BLaER1 treated with 17β-estradiol and CSF1 and Interleukin-3, amounts not matched to agents 10 nM and 100 nM (cell line): ENCODE data around the gene SLC22A4.

ENCODE experiments used
- H3K27ac ChIP-seq, 11 experiments: shearing (Covaris generic); formaldehyde crosslinking; 2 replicates each; pipeline ENCODE4 v1.8.1; 2022
- H3K27me3 ChIP-seq, 11 experiments: shearing (Covaris generic); formaldehyde crosslinking; 2 replicates each; pipeline ENCODE4 v1.8.1; 2022
- H3K36me3 ChIP-seq, 11 experiments: shearing (Covaris generic); formaldehyde crosslinking; 2 replicates each; pipeline ENCODE4 v1.8.1; 2022
- H3K4me1 ChIP-seq, 10 experiments: shearing (Covaris generic); formaldehyde crosslinking; 2 replicates each; pipeline ENCODE4 v1.8.1; 2022
- H3K4me2 ChIP-seq, 11 experiments: shearing (Covaris generic); formaldehyde crosslinking; 2 replicates each; pipeline ENCODE4 v1.8.1; 2022
- H3K4me3 ChIP-seq, 10 experiments: shearing (Covaris generic); formaldehyde crosslinking; 2 replicates each; pipeline ENCODE4 v1.8.1; 2022
- H3K9ac ChIP-seq, 11 experiments: shearing (Covaris generic); formaldehyde crosslinking; 2 replicates each; pipeline ENCODE4 v1.8.1; 2022
- H3K9me3 ChIP-seq, 11 experiments: shearing (Covaris generic); formaldehyde crosslinking; replicated peaks in 1 of 11; 2 replicates each; pipeline ENCODE4 v1.8.1; 2022
- H4K20me1 ChIP-seq, 11 experiments: shearing (Covaris generic); formaldehyde crosslinking; 2 replicates each; pipeline ENCODE4 v1.8.1; 2022
- Cebpa-rat ChIP-seq, 11 experiments: shearing (Covaris generic); IDR thresholded peaks; 2 replicates each; pipeline ENCODE4 v1.8.1; 2022

The SLC22A4 gene

GRCh38 chr5:132272311-132273210, 21.6 kb upstream of the SLC22A4 start:
- Histone ChIP-seq H4K20me1 (peaks cover 0 to 14% (median 0%) of the 10 kb centered on the region in 11 experiments; a peak in 2 of 22 replicates), H3K9ac (no peak overlapping the region), H3K4me3 (no peak overlapping the region), H3K4me1 (peaks cover 0 to 22% (median 12%) of the 10 kb centered on the region in 10 experiments; a peak in 9 of 20 replicates), H3K36me3 (no peaks in the 10 kb centered on the region), H3K27ac (no peak overlapping the region), H3K4me2 (peak overlapping the region in 6 of 11 experiments; percentile 46 to 85 (median 70); a peak in 6 of 22 replicates), H3K27me3 (peaks cover 0 to 12% (median 3%) of the 10 kb centered on the region in 11 experiments; a peak in 5 of 22 replicates), H3K9me3 (no peaks in the 10 kb centered on the region)
- TF ChIP-seq Cebpa-rat (IDR thresholded peaks at IDR 0.05), result no peak

DNA sequence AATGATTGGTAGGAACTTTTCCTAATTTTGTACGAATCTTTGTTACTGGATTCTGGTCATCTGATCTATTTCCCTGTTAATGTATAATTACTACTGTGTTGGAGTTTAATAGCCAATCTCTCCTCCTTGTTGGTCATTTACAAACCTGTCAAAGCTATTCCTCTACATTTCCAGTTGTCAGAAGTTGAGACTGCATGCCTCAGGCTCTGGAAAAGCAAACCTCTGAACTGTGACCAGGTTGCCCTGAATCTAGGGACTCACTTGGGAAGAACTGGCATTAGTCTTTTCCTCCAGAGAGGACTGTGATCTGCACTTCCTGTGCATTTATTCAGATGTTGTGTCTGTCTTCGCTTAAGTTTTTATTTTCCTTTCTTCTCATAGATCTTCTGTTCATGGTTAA, 20.6 kb upstream of the SLC22A4 start:
- Histone ChIP-seq H3K27ac (no peak overlapping the region), H3K4me1 (peaks cover 0 to 28% (median 15%) of the 10 kb centered on the region in 10 experiments; a peak in 15 of 20 replicates), H4K20me1 (peaks cover 0 to 14% (median 0%) of the 10 kb centered on the region in 11 experiments; a peak in 2 of 22 replicates), H3K9me3 (no peaks in the 10 kb centered on the region), H3K36me3 (no peaks in the 10 kb centered on the region), H3K4me2 (no peak overlapping the region), H3K9ac (no peak overlapping the region), H3K4me3 (no peak overlapping the region), H3K27me3 (peaks cover 0 to 12% (median 3%) of the 10 kb centered on the region in 11 experiments; a peak in 5 of 22 replicates)
- no peak for TF ChIP-seq Cebpa-rat (IDR thresholded peaks at IDR 0.05)

DNA sequence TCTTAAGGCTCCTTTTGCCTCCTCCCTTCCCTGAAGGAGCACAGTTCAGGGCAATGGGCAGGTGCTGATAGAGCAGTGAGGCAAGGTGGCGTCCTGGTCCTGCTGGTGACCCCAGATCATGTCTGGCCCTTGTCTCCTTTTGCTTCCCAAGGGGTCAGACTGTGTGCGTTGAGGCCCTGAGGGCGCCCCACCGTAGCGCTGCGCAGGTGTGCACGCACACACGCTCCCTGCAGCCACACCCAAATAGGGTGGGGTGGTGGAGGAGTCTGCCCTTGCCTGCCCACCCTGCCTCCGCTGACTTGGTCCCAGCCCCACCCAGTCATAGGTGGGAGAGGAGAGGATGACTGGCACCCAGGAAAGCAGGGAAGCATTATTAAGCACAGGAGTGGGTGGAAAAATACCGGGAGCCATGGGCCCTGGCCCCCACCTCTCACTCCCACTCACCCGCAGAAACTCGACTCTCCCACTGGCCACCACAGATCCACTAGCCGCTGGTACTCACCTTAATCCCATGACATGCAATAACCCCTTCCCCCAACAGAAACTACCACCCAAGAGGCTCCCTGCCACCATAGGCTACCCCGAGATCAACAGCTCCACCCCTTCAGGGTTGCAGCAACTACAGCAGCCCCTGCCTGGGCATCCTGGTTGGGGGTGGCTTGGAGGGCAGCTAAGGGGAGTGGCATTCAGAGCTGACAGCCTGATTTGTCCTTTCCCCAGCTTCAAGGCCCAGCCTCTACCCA, 20.0 kb upstream of the SLC22A4 start:
- peaks cover 0 to 12% (median 3%) of the 10 kb centered on the region in 11 experiments; a peak in 5 of 22 replicates for H3K27me3 ChIP-seq
- peaks cover 0 to 14% (median 0%) of the 10 kb centered on the region in 11 experiments; a peak in 2 of 22 replicates for H4K20me1 ChIP-seq
- H3K27ac ChIP-seq, result no peak overlapping the region
- H3K9ac ChIP-seq, result no peak overlapping the region
- peaks cover 0 to 34% (median 21%) of the 10 kb centered on the region in 10 experiments; a peak in 15 of 20 replicates for H3K4me1 ChIP-seq
- no peak overlapping the region for H3K4me3 ChIP-seq
- H3K4me2 ChIP-seq, result no peak overlapping the region
- TF ChIP-seq Cebpa-rat (IDR thresholded peaks at IDR 0.05), result no peak
- H3K36me3 ChIP-seq, result no peaks in the 10 kb centered on the region
- H3K9me3 ChIP-seq, result no peaks in the 10 kb centered on the region

DNA sequence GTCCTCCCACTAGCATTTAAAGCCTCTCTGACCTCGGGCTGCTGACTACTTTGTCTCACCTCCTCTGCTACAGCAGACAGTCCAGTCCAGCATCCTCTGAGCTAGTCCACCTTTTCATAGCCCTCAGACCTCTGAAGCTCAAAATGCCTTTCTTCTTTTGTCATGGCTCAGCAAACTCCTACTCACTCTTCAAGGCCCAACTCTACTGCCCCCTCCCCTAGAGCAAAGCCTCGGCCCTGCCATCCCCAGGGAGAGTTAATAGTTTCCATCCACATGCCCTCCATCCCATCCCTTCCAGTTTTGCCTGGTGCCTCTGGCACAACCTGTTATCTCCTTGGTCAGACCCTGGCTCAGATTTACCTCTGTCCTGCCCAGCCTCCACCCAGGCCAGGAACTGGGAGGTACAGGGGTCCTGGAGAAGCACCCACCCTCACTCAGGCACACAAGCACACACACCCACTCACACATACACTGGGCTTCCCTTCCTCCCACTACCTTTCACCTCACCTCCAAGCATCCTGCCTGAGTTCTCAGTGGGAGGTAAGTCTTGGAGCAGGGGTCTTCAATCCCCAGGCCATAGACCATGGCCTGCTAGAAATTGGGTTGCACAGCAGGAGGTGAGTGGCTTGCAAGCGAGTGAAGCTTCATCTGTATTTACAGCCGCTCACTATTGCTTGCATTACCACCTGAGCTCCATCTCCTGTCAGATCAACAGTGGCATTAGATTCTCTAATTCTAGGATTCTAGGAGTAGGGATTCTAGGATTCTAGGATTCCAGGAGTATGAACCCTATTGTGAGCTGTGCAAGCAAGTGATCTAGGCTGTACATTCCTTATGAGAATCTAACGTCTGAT, 18.6 kb upstream of the SLC22A4 start:
- peaks cover 0 to 8% (median 0%) of the 10 kb centered on the region in 11 experiments; a peak in 2 of 22 replicates for H4K20me1 ChIP-seq
- H3K4me3 ChIP-seq, result no peak overlapping the region
- H3K27me3 ChIP-seq, result peaks cover 0 to 12% (median 3%) of the 10 kb centered on the region in 11 experiments; a peak in 5 of 22 replicates
- no peak overlapping the region for H3K4me2 ChIP-seq
- H3K9ac ChIP-seq, result no peak overlapping the region
- no peaks in the 10 kb centered on the region for H3K36me3 ChIP-seq
- TF ChIP-seq Cebpa-rat (IDR thresholded peaks at IDR 0.05), result no peak
- peaks cover 0 to 35% (median 25%) of the 10 kb centered on the region in 10 experiments; a peak in 18 of 20 replicates for H3K4me1 ChIP-seq
- H3K9me3 ChIP-seq, result no peaks in the 10 kb centered on the region
- no peak overlapping the region for H3K27ac ChIP-seq

- Histone ChIP-seq H3K27ac (no peak overlapping the region), H3K9me3 (peaks cover 0 to 1% (median 0%) of the 10 kb centered on the region in 11 experiments; a peak in 4 of 22 replicates), H3K36me3 (no peaks in the 10 kb centered on the region), H3K4me3 (no peak overlapping the region), H3K4me2 (no peak overlapping the region), H4K20me1 (no peaks in the 10 kb centered on the region; a peak in 2 of 22 replicates), H3K9ac (no peak overlapping the region), H3K4me1 (peaks cover 13 to 21% (median 16%) of the 10 kb centered on the region in 10 experiments; a peak in 19 of 20 replicates), H3K27me3 (no peaks in the 10 kb centered on the region)
- TF ChIP-seq Cebpa-rat (IDR thresholded peaks at IDR 0.05), result no peak
Observed at GRCh38 chr5:132277256-132277655, 16.9 kb upstream of the SLC22A4 start.

DNA sequence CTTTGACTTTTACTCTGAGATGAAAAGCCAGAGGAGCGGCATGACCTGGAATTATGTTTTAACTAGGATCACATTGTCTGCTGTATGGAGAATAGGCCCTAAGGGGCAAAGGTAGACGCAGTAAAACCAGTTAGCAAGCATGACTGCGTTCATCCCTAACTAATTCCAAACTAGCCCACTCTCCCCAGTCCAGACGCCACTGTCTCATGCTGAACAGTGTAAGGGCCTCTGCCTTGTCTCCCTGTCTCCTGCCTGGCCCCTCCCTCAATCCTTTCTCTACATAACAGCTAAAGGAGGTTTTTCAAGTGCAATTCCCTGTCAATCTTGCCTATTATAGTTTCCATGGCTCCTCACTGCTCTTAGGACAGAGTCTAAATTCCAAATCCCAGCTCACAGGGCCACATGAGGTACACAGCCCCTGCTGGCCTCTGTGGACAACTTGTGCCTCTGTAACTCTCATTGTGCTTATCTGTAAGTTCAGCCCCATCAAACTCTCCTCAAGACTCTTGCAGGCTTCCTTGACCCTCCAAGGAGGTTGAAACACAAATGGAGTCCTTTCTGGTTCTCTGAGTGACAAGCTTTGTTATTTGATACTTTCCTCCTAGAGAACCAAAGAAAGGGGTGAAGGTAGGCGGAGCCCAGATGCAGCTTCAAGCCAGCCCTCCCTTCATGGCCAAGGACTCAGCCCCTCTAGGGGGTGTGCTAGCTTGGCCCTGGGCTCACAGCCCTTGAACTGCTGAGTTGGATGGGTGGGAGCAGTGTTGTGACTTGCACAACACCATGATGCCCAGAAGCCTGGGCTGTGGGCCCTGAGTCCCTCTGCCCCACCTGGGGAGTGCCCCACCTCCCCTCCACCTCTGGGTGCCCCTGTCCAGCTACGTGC, 16.0 kb upstream of the SLC22A4 start:
- Histone ChIP-seq H3K4me3 (no peak overlapping the region), H3K4me2 (peak overlapping the region in 7 of 11 experiments; percentile 33 to 62 (median 47); a peak in 14 of 22 replicates), H3K9me3 (peaks cover 0 to 11% (median 9%) of the 10 kb centered on the region in 11 experiments; a peak in 16 of 22 replicates), H3K9ac (no peak overlapping the region), H3K27me3 (no peaks in the 10 kb centered on the region), H3K4me1 (peaks cover 13 to 21% (median 16%) of the 10 kb centered on the region in 10 experiments; a peak in 19 of 20 replicates), H3K27ac (no peak overlapping the region), H4K20me1 (no peaks in the 10 kb centered on the region; a peak in 1 of 22 replicates), H3K36me3 (no peaks in the 10 kb centered on the region)
- no peak for TF ChIP-seq Cebpa-rat (IDR thresholded peaks at IDR 0.05)

- Histone ChIP-seq H3K9ac (no peak overlapping the region), H3K4me3 (no peak overlapping the region), H3K27me3 (no peaks in the 10 kb centered on the region), H3K27ac (no peak overlapping the region), H3K4me1 (peaks cover 13 to 21% (median 16%) of the 10 kb centered on the region in 10 experiments; a peak in 19 of 20 replicates), H4K20me1 (peaks cover 0 to under 1% (median 0%) of the 10 kb centered on the region in 11 experiments; a peak in 1 of 22 replicates), H3K4me2 (peak overlapping the region in 5 of 11 experiments; percentile 44 to 62 (median 56); a peak in 9 of 22 replicates), H3K36me3 (peaks cover 0 to 12% (median 0%) of the 10 kb centered on the region in 11 experiments; a peak in 3 of 22 replicates), H3K9me3 (peaks cover 0 to 20% (median 17%) of the 10 kb centered on the region in 11 experiments; a peak in 17 of 22 replicates)
- TF ChIP-seq Cebpa-rat (IDR thresholded peaks at IDR 0.05), result no peak
Observed at GRCh38 chr5:132279801-132280200, 14.4 kb upstream of the SLC22A4 start.
